Activated CD8-positive, alpha-beta memory T cell treated with anti-CD3 and anti-CD28 coated beads for 1 hour (primary cell): ENCODE measurements around the gene MEX3D.

Experiments
- DNase-seq, 2 donors: peaks; one replicate each; pipeline ENCODE4 v3.0.0-alpha.2; 2020; ENCODE audit warnings: low read depth in 1 of 2; ENCODE audit errors: extremely low read depth in 1 of 2

Gene MEX3D

GRCh38 chr19:1505991-1506881 is 61.9 kb downstream of the MEX3D start:
- no peak for DNase-seq

- no peak for DNase-seq
Observed at GRCh38 chr19:1505012-1505411, 63.1 kb downstream of the MEX3D start.
